Measurements from ENCODE around the gene GGACT.
"Not testable (repeated sequence)": the region's sequence is repeated elsewhere in the genome, so short reads cannot be mapped to it uniquely, and the experiment has no call there.

Gene GGACT

DNA sequence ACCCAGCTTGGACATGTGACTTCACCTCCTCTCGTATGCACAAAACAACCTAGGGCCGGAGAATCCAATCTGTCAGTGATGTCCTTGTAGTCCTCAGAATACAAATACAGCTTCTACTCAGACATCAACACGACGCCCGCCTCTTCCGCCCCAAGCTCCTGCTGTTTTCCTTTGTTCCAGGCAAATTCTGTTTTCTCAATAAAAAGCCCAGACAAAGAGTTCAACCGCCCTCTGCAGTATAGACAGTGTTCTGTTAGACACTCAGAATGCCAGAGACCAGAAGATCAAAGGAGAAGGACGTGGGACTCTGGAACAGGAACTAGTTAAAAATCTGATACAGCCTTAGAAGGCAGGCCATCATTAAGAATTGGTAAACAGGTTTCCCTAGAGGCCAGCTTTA lies 42.0 kb upstream of the GGACT start:
- no peak overlapping the region for H3K27ac ChIP-seq
- no peak for TF ChIP-seq CTCF (IDR thresholded peaks at IDR 0.05)
- TF ChIP-seq ZFX (IDR thresholded peaks at IDR 0.05; ENCODE audit: borderline replicate concordance) = no peak

- H3K27ac ChIP-seq = no peak overlapping the region
- TF ChIP-seq ZFX (IDR thresholded peaks at IDR 0.05; ENCODE audit: borderline replicate concordance) (no peak), CTCF (IDR thresholded peaks at IDR 0.05) (no peak)
Observed at GRCh38 chr13:100627120-100627519, 38.5 kb upstream of the GGACT start.

GRCh38 chr13:100625447-100625846 lies 36.9 kb upstream of the GGACT start:
- TF ChIP-seq ZFX (IDR thresholded peaks at IDR 0.05; ENCODE audit: borderline replicate concordance) (no peak), CTCF (IDR thresholded peaks at IDR 0.05) (no peak)
- no peak overlapping the region for H3K27ac ChIP-seq

DNA sequence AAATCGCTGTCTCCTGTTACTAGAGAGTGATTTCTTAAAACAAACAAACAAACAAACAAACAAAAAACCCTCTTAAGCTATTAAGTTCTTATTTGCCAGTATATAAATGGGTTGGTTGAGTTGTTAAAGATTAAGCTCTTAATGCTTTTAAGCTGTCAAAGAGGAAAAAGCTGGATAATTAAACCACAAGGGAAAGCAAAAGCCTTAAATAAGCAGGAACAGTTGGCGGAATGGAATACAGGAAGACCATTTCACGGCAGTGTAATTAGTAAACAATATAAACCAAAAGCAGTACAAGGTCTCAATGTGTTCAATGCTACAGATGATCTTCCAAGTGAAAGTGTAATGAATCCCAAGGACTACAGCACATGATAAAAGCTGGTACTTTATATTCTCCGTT lies 32.2 kb upstream of the GGACT start:
- TF ChIP-seq ZFX (IDR thresholded peaks at IDR 0.05; ENCODE audit: borderline replicate concordance) = no peak
- TF ChIP-seq CTCF (IDR thresholded peaks at IDR 0.05) = no peak
- H3K27ac ChIP-seq = no peak overlapping the region

DNA sequence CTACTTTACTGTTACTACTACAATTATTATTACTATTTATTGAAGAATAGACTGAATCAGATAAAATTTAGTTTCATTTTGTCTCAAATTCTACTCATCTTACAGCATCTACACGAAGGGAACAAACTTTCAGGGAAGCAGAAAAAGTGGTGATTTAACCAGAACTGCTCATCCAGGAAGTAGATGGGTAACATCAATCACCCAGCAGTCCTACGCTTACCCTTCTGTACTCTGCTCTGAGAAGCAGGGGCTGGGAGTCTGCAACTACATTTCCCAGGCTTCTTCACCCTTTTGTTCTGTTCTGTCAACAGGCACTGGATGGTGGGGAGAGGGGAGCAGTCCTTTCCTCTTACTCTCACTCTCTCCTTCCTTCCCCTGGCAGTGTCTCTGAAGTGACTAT lies 31.4 kb upstream of the GGACT start:
- TF ChIP-seq CTCF (IDR thresholded peaks at IDR 0.05) (no peak), ZFX (IDR thresholded peaks at IDR 0.05; ENCODE audit: borderline replicate concordance) (no peak)
- H3K27ac ChIP-seq = no peak overlapping the region

DNA sequence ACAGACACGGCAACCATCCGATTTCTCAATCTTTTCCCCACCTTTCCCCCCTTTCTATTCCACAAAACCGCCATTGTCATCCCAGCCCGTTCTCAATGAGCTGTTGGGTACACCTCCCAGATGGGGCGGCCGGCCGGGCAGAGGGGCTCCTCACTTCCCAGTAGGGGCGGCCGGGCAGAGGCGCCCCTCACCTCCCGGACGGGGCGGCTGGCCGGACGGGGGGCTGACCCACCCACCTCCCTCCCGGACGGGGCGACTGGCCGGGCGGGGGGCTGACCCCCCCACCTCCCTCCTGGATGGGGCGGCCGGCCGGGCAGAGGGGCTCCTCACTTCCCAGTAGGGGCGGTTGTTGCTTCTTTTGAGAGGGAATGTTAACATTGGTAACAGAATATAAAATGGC lies 30.3 kb upstream of the GGACT start:
- H3K27ac ChIP-seq = not testable (repeated sequence)

GRCh38 chr13:100613031-100613430 lies 24.4 kb upstream of the GGACT start:
- H3K27ac ChIP-seq = no peak overlapping the region
- TF ChIP-seq ZFX (IDR thresholded peaks at IDR 0.05; ENCODE audit: borderline replicate concordance) = no peak
- no peak for TF ChIP-seq CTCF (IDR thresholded peaks at IDR 0.05)

DNA sequence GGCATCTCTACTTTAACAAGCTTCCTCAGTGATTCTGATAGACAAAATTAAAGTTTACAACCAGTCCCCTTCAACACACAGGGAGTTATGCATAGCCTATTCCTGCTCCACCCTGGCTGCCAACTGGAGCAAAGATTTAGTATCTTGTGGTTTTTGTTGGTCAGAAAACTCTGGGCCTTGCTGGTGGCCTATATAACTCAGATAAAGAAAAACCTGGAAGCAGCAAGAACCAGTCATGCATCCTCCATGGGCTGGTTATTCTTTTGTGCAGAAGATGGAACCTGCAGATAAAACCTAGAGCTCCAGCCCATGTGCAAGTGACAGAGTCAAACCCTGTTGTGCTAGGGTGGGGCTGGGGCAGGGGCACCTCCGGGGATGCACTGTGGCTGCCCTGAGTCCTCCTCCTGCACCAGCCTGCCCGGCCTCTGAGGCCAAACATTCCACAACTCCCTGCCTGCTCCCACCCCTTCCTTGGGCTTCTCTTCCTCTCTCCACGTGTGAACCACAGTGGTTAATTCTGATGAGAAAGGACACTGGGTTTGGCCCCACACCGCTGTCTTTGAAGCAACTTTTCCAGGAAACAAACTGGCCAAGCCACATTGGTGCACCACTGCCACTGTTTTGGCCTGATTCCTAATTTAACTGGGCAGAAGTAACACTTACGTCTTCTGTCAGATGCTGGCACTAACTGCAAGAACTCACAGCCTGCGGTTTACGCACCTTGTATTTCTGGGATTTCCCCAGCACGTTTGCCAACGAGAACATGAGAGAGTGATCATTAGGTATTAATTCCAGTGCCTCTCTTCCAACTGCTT lies 23.3 kb upstream of the GGACT start:
- TF ChIP-seq ZFX (IDR thresholded peaks at IDR 0.05; ENCODE audit: borderline replicate concordance) (no peak), CTCF (IDR thresholded peaks at IDR 0.05) (no peak)
- H3K27ac ChIP-seq = no peak overlapping the region

All from 22Rv1 (cell line).